GM21737 (cell line): ENCODE results near the gene GPR32.
"Not testable (repeated sequence)": the region's sequence is repeated elsewhere in the genome, so short reads cannot be mapped to it uniquely, and the experiment has no call there.

Source experiments
- ATAC-seq: cut with Tn5 transposase; IDR thresholded peaks from one replicate; pipeline ENCODE4 v1.9.1; 2021; ENCODE audit warnings: mild to moderate bottlenecking, moderate library complexity; ENCODE audit not compliant: unreplicated experiment

Gene GPR32, protein sequence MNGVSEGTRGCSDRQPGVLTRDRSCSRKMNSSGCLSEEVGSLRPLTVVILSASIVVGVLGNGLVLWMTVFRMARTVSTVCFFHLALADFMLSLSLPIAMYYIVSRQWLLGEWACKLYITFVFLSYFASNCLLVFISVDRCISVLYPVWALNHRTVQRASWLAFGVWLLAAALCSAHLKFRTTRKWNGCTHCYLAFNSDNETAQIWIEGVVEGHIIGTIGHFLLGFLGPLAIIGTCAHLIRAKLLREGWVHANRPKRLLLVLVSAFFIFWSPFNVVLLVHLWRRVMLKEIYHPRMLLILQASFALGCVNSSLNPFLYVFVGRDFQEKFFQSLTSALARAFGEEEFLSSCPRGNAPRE

DNA sequence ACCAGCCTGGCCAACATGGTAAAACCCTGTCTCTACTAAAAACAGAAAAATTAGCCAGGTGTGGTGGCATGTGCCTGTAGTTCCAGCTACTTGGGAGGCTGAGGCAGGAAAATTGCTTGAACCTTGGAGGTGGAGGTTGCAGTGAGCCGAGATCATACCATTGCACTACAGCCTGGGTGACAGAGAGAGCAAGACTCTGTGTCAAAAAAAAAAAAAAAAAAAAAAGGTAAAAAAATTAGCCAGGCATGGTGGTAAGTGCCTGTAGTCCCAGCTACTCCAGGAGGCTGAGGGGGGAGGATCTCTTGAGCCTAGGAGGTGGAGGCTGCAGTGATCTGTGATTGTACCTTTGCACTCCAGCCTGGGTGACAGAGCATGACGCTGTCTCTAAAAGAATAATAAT is at the start of gene GPR32:
GPR32 (plus strand) TSS at position 301 of the 400 bp plus-strand sequence. CDS start 137 bp downstream, outside the sequence.
- not testable (repeated sequence) for ATAC-seq

DNA sequence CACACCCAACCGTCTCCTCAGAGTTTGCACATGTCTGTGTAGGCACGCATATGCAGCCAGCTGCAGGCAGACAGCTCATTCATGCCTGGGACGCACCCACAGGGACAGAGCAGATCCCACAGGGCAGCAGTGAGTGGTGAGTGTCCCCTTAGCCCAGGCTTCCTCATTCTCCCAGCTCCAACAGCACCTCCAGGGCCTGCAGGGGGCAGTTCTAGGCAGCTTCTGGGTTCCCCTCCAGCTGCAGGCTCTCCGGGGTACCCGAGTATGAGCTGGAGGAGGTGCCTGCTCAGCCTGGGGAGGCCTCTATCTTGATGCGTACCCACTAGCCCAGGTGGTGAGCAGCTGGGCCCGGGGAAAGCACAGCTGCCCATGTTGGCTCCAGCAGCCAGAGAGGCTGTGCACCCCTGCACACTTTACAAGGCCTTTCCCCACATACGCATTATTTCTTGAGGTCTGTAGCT is 49.3 kb upstream of the GPR32 start:
- no peak for ATAC-seq

GRCh38 chr19:50721441-50722137 is 48.7 kb upstream of the GPR32 start:
- no peak for ATAC-seq

DNA sequence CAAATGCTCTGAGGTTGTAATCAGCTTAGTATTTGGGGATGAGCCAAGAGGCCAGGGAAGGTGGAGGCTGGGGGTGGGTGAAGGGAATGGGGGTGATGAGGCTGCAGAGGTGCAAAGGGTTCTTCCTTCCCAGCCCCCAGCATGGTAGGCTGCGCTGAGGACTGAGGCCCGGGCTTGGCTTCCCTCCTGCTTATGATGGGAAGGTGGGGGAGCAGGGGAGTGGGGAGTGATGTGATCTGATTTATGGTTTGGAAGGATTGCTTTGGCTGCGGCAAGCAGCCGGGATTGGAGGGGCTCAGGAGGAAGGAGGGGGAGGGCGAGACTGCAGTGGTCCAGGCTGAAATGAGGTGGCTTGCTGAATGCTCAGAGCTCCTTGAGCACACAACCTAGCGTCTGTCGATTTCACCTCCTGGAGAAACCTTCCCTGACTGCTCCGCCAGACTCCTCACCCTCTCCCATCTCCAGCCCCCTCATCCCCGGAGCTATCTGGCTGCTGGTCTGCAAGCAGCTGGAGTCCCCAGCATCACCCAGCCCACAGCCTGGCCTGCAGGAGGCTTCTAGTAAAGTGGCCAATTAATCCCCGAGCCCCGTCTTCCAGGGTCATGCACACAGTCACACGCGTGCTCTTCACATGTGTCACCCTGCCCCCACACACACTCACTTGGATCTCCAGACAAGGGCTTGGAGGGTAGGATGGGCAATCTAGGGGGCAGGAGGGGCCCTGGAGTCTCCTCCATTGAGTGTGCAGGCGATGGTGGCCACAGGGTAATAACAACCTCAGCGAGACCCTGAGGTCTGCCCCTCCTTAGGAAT is 47.9 kb upstream of the GPR32 start:
- ATAC-seq: no peak

DNA sequence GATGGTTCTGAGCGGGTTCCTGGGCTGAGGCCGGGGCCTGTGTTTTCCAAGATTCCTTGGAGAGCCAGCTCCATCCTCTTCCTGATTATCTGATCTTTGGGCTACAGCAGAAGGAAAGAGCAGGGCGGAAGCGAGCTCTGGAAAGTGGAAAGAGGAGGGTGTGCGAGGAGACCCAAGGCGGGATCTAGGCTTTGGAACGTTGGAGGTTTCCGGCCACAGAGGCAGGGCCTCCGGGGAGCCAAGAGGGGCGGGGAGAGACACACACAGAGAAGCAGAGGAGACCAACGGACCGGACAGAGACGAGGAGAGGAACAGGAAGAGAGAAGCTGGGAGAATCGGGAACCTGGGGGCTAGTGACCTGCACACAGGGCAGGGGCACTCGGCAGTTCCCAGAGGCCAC is 47.2 kb upstream of the GPR32 start, which contains the start of gene CLEC11A:
CLEC11A (plus strand) TSS at position 296 of the 400 bp plus-strand sequence. CDS start 162 bp downstream, outside the sequence.
- no peak for ATAC-seq

GRCh38 chr19:50723735-50724521 is 46.3 kb upstream of the GPR32 start:
- no peak for ATAC-seq

GRCh38 chr19:50724522-50725217 is 45.6 kb upstream of the GPR32 start:
- ATAC-seq: peak; percentile 72

GRCh38 chr19:50725218-50725910 is 44.9 kb upstream of the GPR32 start:
- ATAC-seq: no peak

DNA sequence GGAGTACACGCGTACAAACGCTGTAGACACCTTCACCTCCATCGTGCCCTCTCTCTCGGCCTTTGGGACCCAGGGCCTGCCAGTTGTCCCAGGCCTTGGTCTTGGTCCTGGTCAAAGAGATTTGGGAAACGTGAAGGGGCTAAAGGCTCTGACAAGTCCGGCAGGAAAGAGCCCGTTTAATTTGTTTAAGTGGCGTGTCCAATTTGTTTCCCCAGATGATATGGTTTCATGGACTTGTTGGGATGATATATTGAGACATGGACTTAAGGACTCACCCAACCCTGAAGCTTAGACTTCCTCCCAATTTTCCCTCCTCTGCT is 44.4 kb upstream of the GPR32 start:
- no peak for ATAC-seq

GRCh38 chr19:50728084-50728737 is 42.1 kb upstream of the GPR32 start:
- no peak for ATAC-seq

- no peak for ATAC-seq
Measured at GRCh38 chr19:50729894-50730293, 40.4 kb upstream of the GPR32 start.

GRCh38 chr19:50735869-50736268 is 34.4 kb upstream of the GPR32 start:
- no peak for ATAC-seq

GRCh38 chr19:50736338-50736737 is 33.9 kb upstream of the GPR32 start:
- no peak for ATAC-seq

- no peak for ATAC-seq
Measured at GRCh38 chr19:50739132-50739913, 30.9 kb upstream of the GPR32 start.

DNA sequence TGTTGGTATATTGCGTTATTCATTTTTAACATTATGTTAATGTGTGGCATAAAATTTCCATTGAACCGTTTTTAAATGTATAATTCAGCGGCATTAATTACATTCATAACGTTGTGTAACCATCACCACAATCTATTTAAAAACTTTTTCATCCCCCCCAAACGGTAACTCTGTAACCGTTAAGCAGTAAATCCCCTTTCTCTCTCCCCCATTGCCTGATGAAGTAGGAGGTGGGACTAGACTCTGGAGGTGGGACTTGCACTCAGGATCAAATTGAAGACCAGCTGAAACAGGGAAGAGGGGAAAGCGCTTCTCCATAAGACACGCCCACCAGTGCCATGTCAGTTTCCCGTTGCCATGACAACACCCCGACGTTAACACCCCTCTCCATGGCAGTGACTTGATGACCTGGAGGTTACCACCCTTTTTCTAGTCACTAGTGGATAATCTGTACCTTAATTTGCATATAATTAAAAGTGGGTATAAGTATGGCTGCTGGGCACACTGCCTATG is 30.3 kb upstream of the GPR32 start:
- ATAC-seq: no peak

DNA sequence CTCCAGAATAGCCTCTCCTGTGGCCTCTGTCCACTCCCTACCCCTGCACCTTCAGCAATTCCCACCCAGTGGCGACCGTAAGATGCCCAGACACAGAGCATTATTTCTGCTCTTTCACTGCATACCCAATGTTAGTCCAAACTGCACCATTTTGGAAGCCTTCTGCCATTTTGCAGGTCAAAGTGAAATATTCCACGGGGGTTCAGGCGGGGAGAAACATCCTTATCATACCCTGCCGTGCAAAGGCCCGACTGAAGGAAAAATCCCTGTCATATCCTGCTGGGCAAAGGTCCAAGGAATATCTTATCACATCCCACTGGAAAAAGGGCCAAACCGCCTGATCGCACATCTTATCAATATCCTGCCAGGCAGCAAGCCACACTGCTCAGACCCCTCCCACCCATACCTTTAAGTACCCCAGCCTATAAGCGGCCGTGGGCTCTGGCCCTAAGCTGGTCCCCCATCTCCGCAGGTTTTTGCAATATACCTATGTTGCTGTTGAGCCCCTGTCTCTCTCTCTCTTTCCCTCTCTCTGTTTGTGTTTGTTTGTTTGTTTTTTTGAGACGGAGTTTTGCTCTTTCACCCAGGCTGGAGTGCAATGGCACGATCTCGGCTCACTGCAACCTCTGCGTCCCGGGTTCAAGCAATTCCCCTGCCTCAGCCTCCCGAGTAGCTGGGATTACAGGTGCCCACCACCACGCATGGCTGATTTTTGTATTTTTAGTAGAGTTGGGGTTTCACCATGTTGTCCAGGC is 28.9 kb upstream of the GPR32 start:
- ATAC-seq: no peak

DNA sequence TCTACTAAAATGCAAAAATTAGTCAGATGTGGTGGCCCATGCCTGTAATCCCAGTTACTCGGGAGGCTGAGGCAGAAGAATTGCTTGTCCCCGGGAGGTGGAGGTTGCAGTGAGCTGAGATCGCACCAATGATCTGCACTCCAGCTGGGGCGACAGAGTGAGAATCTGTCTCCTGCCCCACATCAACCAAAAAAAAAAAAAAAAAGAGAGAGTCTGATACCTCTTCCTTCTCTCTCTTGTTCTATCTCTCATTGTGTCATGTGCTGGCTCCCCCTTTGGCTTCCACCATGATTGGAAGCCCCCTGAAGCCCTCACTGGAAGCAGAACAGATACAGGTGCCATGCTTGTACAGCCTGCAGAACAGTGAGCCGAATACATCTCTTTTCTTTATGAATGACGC is 26.7 kb upstream of the GPR32 start:
- no peak for ATAC-seq
